Measurements from ENCODE around the gene UGT1A5.

UGT1A5 gene

DNA sequence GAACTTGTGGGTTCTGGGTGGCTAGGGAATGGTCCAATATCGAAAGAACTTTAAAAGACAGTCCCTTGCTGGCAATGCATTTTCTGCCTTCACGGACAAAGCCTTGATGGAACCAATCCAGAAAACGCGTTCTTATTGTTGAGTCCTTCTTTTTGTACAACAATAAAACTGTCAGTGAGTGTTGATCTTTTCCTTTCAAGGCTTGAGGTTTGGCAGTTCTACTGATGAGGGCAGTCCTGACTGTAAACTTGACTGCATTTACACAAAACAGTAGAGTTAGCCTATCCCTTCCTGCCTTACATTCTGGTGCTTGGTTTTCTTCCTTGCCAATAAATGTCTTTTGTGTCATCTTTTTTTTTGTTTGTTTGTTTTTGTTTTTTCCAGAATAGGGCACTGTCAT, 33.5 kb upstream of the UGT1A5 start:
- no peaks in the 10 kb centered on the region for H3K27me3 ChIP-seq (ENCODE audit: insufficient read depth, poor library complexity, severe bottlenecking)
- no peaks in the 10 kb centered on the region for H3K9me3 ChIP-seq (ENCODE audit: severe bottlenecking)
- no peaks in the 10 kb centered on the region for H3K36me3 ChIP-seq (ENCODE audit: low read depth)
- no peak overlapping the region for H3K4me3 ChIP-seq (ENCODE audit: severe bottlenecking)
- H3K27ac ChIP-seq (ENCODE audit: poor library complexity, severe bottlenecking), result no peak overlapping the region
- TF ChIP-seq, protein P1, sequence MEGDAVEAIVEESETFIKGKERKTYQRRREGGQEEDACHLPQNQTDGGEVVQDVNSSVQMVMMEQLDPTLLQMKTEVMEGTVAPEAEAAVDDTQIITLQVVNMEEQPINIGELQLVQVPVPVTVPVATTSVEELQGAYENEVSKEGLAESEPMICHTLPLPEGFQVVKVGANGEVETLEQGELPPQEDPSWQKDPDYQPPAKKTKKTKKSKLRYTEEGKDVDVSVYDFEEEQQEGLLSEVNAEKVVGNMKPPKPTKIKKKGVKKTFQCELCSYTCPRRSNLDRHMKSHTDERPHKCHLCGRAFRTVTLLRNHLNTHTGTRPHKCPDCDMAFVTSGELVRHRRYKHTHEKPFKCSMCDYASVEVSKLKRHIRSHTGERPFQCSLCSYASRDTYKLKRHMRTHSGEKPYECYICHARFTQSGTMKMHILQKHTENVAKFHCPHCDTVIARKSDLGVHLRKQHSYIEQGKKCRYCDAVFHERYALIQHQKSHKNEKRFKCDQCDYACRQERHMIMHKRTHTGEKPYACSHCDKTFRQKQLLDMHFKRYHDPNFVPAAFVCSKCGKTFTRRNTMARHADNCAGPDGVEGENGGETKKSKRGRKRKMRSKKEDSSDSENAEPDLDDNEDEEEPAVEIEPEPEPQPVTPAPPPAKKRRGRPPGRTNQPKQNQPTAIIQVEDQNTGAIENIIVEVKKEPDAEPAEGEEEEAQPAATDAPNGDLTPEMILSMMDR (IDR thresholded peaks at IDR 0.05; ENCODE audit: poor library complexity, severe bottlenecking), result no peak
- DNase-seq (ENCODE audit: low spot score) (no peak), ATAC-seq (ENCODE audit: low read depth) (no peak)
- H3K4me1 ChIP-seq (ENCODE audit: insufficient read depth, poor library complexity, severe bottlenecking), result no peaks in the 10 kb centered on the region

DNA sequence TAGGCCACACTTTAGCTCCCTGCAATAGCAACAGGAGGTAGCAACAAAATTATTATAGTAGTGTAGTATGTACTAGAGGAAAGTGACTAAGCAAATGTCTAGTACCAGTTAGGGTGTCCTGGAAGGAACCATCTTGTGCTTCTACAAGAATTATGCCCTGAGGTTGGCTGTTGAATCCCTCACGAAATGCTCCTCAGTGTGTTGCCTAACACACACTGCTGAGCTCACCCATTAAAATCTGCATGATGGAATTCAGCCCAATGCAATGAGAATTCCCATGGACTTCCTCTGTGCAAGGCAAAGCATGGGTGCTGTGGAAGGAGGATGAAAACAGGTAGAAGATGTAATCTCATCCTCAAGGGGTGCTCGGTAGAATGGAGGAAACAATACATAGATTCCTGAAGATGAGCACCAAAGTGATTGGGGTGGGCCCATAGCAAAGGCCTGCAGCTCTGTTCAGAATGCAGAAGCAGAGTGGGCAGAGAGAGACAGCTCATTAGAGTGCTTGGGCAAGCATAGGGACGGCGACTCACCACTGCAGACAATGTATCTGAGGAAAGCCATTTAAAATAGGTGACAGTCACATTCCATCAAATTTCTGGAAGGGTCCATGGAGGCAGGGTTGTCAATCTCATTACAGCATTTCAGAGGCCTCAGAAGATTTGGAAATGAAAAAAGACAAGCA, 32.2 kb upstream of the UGT1A5 start:
- TF ChIP-seq, protein P1 (IDR thresholded peaks at IDR 0.05; ENCODE audit: poor library complexity, severe bottlenecking), result no peak
- no peaks in the 10 kb centered on the region for H3K36me3 ChIP-seq (ENCODE audit: low read depth)
- no peaks in the 10 kb centered on the region for H3K9me3 ChIP-seq (ENCODE audit: severe bottlenecking)
- H3K27me3 ChIP-seq (ENCODE audit: insufficient read depth, poor library complexity, severe bottlenecking), result no peaks in the 10 kb centered on the region
- H3K4me1 ChIP-seq (ENCODE audit: insufficient read depth, poor library complexity, severe bottlenecking), result no peaks in the 10 kb centered on the region
- no peak overlapping the region for H3K27ac ChIP-seq (ENCODE audit: poor library complexity, severe bottlenecking)
- DNase-seq (ENCODE audit: low spot score), result no peak
- no peak for ATAC-seq (ENCODE audit: low read depth)
- no peak overlapping the region for H3K4me3 ChIP-seq (ENCODE audit: severe bottlenecking)

DNA sequence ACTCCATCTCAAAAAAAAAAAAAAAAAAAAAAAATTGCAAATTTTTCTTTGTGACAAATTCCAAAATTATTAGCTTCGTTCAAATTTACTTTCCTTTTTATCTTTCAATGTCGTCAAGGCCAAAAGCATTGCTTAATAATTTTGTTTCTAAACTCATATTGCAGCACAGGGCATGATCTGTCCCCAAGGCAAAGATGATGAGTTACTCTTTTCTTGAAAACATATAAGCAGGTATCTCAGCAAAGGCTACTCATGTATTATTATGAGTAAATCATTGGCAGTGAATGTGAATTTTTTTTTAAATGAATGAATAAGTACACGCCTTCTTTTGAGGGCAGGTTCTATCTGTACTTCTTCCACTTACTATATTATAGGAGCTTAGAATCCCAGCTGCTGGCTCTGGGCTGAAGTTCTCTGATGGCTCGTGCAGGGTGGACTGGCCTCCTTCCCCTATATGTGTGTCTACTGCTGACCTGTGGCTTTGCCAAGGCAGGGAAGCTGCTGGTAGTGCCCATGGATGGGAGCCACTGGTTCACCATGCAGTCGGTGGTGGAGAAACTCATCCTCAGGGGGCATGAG, 31.1 kb upstream of the UGT1A5 start, which contains the start of gene UGT1A7:
TSS of gene UGT1A7 (plus strand) at position 381 of the 579 bp plus-strand sequence. CDS start at position 418, 37 bp downstream.
- Histone ChIP-seq H3K9me3 (ENCODE audit: severe bottlenecking) (no peaks in the 10 kb centered on the region), H3K27me3 (ENCODE audit: insufficient read depth, poor library complexity, severe bottlenecking) (no peaks in the 10 kb centered on the region), H3K4me1 (ENCODE audit: insufficient read depth, poor library complexity, severe bottlenecking) (no peaks in the 10 kb centered on the region), H3K4me3 (ENCODE audit: severe bottlenecking) (no peak within 1 kb of the TSS), H3K36me3 (ENCODE audit: low read depth) (no peaks in the 10 kb centered on the region), H3K27ac (ENCODE audit: poor library complexity, severe bottlenecking) (no peak within 1 kb of the TSS)
- ATAC-seq (ENCODE audit: low read depth) (no peak), DNase-seq (ENCODE audit: low spot score) (no peak)
- TF ChIP-seq, protein P1 (IDR thresholded peaks at IDR 0.05; ENCODE audit: poor library complexity, severe bottlenecking), result no peak

DNA sequence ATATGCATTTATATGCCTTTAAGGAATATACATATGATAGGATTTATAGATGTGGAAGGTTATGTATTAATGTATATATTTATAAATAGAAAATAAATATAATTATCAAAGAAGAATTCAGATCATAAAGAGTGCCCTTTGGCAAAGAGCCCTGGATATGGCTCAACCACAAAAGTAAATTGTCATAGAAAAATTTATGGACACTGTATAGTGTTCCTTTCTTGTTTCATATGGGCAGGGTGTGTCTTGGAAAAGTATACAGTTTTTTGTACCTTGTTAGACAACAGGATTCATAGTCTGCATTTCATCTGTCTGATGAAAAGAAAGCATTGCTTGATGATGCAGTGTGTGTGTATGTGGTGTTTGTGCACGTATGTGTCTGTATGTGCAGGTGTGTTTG, 28.1 kb upstream of the UGT1A5 start:
- H3K27me3 ChIP-seq (ENCODE audit: insufficient read depth, poor library complexity, severe bottlenecking), result no peaks in the 10 kb centered on the region
- no peak for DNase-seq (ENCODE audit: low spot score)
- H3K4me3 ChIP-seq (ENCODE audit: severe bottlenecking), result no peak overlapping the region
- peaks cover under 1% of the 10 kb centered on the region for H3K4me1 ChIP-seq (ENCODE audit: insufficient read depth, poor library complexity, severe bottlenecking)
- no peak for ATAC-seq (ENCODE audit: low read depth)
- H3K36me3 ChIP-seq (ENCODE audit: low read depth), result no peaks in the 10 kb centered on the region
- H3K9me3 ChIP-seq (ENCODE audit: severe bottlenecking), result no peaks in the 10 kb centered on the region
- H3K27ac ChIP-seq (ENCODE audit: poor library complexity, severe bottlenecking), result no peak overlapping the region
- TF ChIP-seq, protein P1 (IDR thresholded peaks at IDR 0.05; ENCODE audit: poor library complexity, severe bottlenecking), result no peak

DNA sequence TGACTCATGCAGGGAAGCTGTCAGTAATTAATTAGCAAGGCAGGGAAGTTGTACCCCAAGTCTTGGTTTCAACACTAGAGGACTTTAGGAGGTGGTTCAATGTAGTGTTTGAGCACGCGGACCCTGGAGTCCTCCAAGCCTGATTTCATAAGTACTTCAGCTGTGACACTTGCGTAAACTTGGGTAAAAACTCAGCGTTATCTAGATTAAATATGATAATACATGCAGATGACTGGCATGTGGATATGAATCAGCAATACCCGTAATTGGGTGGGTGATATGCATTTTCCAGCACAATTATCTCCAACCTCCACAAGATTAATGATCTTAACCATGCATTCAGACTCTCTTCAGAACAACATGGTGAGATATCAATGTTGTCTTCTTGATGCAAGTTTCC, 25.8 kb upstream of the UGT1A5 start:
- TF ChIP-seq, protein P1 (IDR thresholded peaks at IDR 0.05; ENCODE audit: poor library complexity, severe bottlenecking), result no peak
- H3K4me1 ChIP-seq (ENCODE audit: insufficient read depth, poor library complexity, severe bottlenecking), result peaks cover 19% of the 10 kb centered on the region
- no peaks in the 10 kb centered on the region for H3K36me3 ChIP-seq (ENCODE audit: low read depth)

More for the DNA sequence above, 25.8 kb upstream of the UGT1A5 start:
- no peaks in the 10 kb centered on the region for H3K27me3 ChIP-seq (ENCODE audit: insufficient read depth, poor library complexity, severe bottlenecking)
- DNase-seq (ENCODE audit: low spot score) (no peak), ATAC-seq (ENCODE audit: low read depth) (no peak)
- H3K27ac ChIP-seq (ENCODE audit: poor library complexity, severe bottlenecking), result no peak overlapping the region
- H3K9me3 ChIP-seq (ENCODE audit: severe bottlenecking), result no peaks in the 10 kb centered on the region
- H3K4me3 ChIP-seq (ENCODE audit: severe bottlenecking), result no peak overlapping the region
